GM19193 (cell line): Measurements from ENCODE around the gene TTC9C.

Experiments used
- POLR2A ChIP-seq: IDR thresholded peaks from 4 replicates; pipeline ENCODE4 v1.6.1; 2011; ENCODE audit not compliant: insufficient read depth, insufficient read length; ENCODE audit errors: extremely low read depth

TTC9C gene, protein sequence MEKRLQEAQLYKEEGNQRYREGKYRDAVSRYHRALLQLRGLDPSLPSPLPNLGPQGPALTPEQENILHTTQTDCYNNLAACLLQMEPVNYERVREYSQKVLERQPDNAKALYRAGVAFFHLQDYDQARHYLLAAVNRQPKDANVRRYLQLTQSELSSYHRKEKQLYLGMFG

DNA sequence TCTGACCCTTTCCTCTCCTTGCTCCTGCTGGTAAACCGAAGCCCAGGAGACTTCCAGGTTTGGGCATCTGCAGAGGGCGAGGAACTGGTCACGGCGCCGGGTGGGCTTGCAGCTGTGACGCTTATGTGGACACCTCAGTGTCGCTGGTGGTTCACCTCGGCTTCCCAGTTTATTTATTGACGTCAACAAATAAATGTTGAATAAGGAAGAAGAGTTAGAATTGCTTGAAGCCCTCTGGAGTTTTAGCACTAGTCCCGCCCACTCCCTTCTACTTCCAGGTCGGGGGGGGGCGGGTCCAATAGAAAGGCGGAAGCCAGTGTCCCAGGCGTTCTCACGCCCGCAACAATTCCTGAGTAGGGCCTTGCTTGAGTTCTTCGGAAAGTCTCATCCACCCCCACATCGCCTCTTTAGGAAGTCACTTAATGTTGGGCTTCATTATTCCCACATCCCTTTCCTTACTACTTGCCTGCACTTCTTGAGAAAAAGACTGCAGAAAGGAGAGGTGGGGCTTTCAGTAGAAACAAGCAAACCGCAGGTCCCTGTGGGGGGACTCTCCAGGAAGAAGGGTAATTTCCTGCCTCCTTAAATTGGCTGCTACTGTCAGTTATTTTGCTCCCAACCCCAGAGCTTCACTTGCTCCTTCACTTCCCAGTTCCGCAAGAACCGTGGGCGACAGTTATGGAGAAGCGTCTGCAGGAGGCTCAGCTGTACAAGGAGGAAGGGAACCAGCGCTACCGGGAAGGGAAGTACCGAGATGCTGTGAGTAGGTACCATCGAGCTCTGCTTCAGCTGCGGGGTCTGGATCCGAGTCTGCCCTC lies at the start of gene TTC9C:
Gene TTC9C, plus strand, starts transcription at position 316 of the 818 bp plus-strand sequence. Its CDS starts 363 bp downstream, at position 679.
- TF ChIP-seq POLR2A, result peak; percentile 61

DNA sequence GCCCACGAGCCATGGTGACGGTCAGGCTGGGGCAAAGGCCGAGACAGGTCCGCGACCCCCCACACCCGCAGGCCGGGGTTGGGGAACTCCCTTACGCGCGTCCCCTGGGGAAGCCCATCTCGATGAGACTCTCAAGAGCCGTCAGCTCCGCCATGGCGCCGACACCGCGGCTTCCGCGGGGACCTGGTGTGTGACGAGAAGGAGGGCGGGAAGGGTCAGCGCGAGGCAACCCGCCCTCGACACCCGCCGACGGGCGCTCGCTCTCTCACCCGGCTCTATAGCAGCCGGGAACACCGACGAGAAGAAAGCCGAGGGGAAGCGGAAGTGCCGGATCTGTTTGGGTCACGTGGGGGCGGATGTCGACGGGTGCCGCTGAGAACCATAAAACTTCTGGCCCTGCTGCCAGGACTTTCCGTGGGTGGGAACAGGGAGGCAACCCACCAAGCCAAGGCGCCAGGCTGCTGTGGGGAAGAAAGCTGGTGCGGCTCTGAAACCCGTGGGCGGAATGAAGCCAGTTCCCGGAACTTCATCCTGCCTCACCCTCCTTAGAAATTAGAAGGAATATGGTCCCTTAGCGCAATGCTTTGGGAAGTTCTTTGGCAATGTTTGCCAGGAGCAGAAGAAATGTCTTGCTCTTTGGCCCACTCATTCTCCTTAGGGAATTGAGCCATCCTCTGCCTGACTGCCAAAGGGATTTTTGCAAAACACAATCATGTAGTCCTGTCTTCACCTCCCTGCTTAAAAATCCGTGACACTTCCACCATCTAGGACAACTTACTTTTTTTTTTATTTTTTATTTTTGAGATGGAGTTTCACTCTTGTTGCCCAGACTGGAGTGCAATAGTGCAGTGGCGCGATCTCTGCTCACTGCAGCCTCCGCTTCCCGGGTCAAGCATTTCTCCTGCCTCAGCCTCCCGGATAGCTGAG lies 49.3 kb upstream of the TTC9C start, which contains the start of gene UBXN1:
Gene UBXN1, minus strand, starts transcription at position 304 of the 927 bp plus-strand sequence. Its CDS starts 150 bp downstream, at position 154.
- TF ChIP-seq POLR2A, result peak; percentile 89

DNA sequence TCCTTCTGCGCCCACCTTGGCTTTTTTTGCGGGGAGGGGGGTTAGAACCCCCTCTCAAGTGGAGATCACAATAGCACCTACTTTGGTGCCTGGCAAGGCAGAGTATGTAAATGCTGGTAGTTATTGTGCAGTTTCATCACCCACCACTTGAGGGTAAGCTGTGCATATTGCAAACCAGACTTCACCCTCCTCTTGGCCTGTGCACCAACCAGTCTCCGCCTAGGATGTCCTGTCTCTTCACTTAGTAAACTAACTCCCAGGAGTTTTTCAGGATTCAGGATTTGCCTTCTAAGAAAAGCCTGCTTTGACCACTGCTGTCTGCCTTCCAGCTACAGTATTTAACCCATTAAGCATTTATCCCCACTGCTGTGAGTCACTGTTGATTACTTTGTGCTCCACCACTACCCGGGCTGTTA lies 47.5 kb upstream of the TTC9C start:
- TF ChIP-seq POLR2A, result no peak

DNA sequence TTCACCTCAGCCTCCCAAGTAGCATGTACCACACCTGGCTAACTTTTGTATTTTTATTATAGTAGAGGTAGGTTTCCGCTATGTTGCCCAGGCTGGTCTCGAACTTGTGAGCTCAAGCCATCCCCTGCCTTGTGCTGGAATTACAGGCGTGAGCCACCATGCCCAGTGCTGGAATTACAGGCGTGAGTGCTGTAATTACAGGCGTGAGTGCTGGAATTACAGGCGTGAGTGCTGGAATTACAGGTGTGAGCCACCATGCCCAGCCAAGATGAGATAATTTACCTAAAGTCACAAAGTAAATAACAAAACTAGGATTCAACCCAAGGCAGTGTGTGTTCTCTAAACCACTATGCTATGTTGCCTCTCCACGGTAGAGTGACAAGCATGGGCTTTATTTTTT lies 45.8 kb upstream of the TTC9C start:
- no peak for TF ChIP-seq POLR2A

DNA sequence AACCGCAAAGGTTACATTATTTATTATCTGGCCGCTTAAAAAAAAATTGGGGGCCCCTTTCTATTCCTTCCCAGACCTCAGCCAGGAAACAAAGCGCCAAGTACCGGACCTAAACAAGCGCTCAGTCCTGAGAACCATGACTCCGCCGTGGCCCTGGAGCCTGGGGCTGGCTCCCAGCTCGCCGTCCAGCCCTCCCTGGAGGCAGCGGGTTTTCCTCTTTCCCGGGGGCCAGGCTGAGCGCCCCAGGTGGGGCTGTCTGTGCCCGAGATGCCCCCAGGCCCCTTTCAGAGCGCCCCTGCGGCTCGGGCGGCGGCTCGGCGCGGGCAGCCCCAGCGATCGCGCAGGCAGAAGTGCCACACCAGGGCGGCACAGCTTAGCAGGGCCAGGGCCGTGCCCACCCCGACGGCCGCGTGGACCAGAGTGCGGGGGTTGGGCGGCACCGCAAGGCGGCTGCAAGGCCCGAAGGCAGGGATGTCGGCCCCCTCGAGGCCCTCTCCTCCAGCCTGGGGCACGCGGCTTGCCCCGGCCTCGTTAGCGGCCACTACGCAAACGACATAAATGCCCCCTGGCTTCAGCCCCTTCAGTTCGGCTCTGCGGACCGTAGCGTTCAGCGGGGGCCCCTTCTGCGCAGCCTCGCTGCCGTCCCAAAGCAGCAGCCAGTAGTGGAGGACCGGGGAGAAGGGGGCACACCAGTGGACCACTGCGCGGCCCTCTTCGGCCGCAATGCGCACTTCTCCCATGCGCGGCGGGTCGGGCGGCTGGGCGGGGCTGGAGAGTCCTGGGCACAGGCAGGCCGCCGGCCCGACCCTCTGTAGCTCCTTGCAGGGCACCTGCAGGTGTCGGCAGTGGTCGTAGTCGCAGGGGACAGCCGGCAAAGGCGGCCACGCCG lies 40.5 kb upstream of the TTC9C start:
- no peak for TF ChIP-seq POLR2A

GRCh38 chr11:62688491-62688890 lies 39.8 kb upstream of the TTC9C start:
- no peak for TF ChIP-seq POLR2A

DNA sequence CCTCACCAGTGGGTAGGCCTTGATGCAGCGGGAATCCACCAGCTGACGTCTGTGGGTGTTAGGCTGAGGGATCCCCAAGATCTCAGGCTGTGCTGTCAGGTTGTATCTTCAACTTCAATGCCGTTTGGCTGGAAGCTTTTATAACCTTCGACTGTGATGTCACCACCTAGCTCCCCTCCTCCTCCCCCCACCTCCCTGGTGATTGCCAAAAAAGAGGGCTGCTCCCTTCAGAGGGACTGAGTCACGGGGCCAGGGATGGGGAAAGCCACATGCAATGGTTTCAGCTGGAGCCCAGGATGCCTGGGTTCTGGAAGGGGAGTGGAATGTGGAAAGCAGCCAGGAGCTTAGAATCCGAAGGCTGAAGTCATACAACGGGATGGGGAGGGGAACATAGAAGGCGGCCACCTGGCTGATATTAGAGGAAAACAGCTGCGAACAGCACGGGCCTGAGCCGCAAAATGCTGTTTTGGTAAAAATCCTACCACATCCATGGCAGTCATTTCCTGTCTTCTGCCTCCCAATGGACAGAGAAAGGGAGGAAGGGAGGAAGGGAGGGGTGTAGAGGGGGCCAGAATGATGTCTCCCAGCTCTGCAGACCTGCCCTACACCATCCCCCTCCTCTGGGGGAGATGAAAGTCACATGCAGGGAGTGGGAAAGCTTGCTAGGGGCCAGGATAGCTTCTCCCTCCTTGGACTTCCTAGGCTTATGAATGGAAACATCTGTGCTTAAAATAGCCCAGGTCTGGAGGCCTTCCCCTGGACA lies 38.7 kb upstream of the TTC9C start, which contains the start of gene LRRN4CL:
Gene LRRN4CL, minus strand, starts transcription at position 110 of the 763 bp plus-strand sequence. CDS start 1,022 bp downstream, outside the sequence.
- no peak for TF ChIP-seq POLR2A

DNA sequence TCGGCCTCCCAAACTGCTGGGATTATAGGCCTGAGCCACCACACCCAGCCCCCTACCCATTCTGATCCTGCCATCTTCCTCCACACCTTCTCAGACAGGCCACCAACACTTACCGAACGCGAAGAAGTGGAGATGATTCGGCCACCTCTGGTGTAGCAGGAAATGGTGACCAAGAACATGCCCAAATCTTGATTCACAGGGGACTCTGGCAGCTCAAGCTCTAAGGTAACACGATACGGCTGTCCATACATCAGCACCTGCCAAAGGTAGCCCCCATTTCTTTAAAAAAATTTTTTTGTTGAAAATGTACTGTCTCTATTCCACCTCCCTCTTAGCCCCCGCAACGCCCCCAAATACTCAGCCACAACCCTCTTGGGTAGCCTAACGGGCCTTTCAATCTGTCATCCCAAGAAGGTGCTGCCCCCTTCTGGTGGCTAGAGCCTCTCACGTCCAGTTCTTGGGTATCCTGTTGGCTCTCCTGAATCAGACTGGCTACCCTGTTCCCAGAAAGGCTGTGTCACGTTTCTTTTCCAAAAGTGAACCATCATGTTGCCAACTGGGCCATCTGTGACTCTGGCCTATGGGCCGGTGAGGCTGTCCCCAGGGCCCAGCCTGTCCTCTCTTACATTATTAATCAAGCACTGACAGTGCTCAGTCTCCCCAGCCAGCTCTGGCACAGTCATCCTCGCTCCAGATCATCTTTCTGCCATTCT lies 33.7 kb upstream of the TTC9C start:
- TF ChIP-seq POLR2A, result no peak

GRCh38 chr11:62702246-62702645 lies 26.0 kb upstream of the TTC9C start:
- no peak for TF ChIP-seq POLR2A

- no peak for TF ChIP-seq POLR2A
Measured at GRCh38 chr11:62705413-62705812, 22.9 kb upstream of the TTC9C start.

DNA sequence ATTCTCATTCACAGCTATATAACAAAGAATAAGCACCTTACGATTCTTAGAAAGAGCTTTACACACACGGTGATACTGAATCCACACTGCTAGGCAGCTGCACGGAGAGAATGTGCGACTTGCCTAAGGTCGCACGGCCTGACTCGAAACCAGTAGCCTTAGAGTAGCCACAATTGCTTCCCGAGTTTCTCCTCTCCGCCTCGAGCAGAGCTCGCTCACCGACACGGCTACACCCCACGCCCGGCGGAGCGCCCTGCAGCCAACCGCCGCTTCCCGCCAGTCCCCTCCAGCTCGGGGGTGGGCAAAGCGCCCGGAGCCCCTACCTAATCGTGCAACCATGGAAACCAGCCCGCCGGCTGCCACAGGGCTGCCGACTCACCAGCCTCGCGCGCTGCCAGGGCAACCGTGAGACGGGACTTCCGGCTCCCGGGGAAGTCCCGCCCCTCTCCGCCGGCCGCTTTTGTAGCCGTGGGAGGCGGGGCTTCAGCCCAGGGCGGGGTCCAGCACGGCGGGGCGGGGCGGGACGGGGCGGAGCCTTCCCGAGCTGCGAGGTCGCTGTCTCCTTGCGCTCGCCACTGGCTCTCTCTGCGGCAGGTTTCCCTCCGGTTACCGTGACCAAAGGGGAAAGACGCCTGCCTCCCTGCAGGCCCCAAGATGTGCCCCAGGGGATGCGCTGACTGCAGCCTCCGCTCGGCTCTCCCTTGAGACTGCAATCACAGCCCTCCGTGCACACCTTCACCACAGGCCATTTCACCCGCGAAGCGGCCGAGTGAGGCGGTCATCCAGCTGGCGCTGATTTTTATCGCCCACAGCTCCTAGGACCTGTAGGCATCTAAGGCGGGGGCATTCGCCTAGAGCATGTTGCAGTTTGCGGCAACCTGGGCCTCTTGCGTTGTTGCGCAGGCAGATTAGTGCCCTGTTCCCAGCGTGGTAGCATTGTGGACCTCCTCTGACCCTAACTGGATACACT lies 22.1 kb upstream of the TTC9C start:
- TF ChIP-seq POLR2A, result peak; percentile 65
